ENCODE measurements around the gene EPHB2.

DNA sequence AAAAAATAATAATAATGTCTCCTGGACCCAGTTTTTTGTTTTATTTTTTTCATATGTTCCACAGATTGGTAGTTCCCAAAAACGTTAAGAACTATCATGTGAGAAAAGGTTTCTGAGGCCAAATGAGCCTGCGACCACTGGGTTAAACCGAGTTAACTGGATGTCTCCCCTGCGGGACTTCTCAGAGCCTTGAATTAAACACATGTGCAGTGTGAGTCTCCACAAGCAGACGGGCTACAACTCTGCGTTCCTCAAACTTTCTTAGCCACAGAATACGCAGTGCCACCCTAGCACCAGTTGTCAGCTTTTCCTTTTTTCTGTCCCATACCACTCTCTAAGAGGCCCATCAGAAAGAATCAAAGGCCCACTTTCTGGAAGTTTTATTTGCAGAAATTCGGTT lies 164.1 kb downstream of the EPHB2 start:
- TF ChIP-seq CTCF (conservative IDR thresholded peaks at IDR 0.05; ENCODE audit: low read length) (no peak), EZH2phosphoT487 (IDR thresholded peaks at IDR 0.05; ENCODE audit: borderline replicate concordance) (no peak)

All from Loucy (cell line).